ENCODE results near the gene TBC1D13.
"Not testable (repeated sequence)": the region's sequence is repeated elsewhere in the genome, so short reads cannot be mapped to it uniquely, and the experiment has no call there.

TBC1D13 gene

DNA sequence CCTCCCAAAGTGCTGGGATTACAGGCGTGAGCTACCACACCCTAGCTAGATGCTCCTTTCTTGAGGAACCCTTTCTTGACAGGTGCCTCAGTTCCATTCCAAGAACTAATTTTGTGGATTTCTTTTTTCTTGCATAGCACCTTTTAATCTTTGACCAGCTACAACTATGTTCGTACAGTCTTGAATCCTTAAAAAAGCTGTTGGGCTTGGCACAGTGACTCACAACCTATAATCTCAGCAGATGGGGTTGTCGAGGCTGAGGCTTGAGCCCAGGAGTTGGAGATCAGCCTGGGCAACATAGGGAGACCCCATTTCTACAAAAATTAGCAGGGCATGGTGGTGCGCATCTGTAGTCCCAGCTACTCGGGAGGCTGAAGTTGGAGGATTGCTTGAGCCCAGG lies 14.0 kb upstream of the TBC1D13 start:
- Mint-ChIP-seq H3K4me3 (peak overlapping the region in 1 of 2 donors; percentile 12), H3K27ac (peak overlapping the region in 1 of 2 donors; percentile 29), H3K27me3 (no peaks in the 10 kb centered on the region), H3K9me3 (peaks cover 0 to 10% of the 10 kb centered on the region in 2 donors), H3K4me1 (peaks cover 22% of the 10 kb centered on the region)
- no peak for DNase-seq
- ATAC-seq = no peak

DNA sequence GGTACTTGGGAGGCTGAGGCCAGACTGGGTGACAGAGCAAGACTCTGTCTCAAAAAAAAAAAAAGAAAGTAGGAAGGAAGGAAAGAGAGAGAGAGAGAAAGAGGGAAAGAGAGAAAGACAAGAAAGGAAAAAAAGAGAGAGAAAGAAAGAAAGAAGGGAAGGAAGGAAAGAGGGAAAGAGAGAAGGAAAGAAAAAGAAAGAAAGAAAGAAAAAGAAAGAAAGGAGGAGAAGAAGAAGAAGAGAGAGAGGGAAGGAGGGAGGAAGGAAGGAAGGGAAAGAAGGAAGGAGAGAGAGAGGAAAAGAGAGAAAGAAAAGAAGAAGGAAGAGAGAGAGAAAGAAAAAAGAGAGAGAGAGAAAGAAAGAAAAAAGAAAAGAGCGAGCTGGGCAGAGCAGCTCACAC lies 12.2 kb upstream of the TBC1D13 start:
- peaks cover 19% of the 10 kb centered on the region for H3K4me1 Mint-ChIP-seq
- no peaks in the 10 kb centered on the region for H3K27me3 Mint-ChIP-seq
- peaks cover 0 to 10% of the 10 kb centered on the region in 2 donors for H3K9me3 Mint-ChIP-seq
- DNase-seq (no peak), ATAC-seq (no peak)
- H3K4me3 Mint-ChIP-seq = no peak overlapping the region
- H3K27ac Mint-ChIP-seq = peak overlapping the region in 1 of 2 donors; percentile 79

DNA sequence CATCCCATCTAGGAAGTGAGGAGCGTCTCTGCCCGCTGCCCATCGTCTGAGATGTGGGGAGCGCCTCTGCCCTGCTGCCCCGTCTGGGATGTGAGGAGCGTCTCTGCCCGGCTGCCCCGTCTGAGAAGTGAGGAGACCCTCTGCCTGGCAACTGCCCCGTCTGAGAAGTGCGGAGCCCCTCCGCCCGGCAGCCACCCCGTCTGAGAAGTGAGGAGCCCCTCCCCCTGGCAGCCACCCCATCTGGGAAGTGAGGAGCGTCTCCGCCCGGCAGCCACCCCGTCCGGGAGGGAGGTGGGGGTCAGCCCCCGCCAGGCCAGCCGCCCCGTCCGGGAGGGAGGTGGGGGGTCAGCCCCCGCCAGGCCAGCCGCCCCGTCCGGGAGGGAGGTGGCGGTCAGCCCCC lies 7.0 kb upstream of the TBC1D13 start:
- not testable (repeated sequence) for H3K27me3 Mint-ChIP-seq, DNase-seq, H3K27ac Mint-ChIP-seq, H3K9me3 Mint-ChIP-seq, H3K4me3 Mint-ChIP-seq, ATAC-seq
- peaks cover 10% of the 10 kb centered on the region for H3K4me1 Mint-ChIP-seq

DNA sequence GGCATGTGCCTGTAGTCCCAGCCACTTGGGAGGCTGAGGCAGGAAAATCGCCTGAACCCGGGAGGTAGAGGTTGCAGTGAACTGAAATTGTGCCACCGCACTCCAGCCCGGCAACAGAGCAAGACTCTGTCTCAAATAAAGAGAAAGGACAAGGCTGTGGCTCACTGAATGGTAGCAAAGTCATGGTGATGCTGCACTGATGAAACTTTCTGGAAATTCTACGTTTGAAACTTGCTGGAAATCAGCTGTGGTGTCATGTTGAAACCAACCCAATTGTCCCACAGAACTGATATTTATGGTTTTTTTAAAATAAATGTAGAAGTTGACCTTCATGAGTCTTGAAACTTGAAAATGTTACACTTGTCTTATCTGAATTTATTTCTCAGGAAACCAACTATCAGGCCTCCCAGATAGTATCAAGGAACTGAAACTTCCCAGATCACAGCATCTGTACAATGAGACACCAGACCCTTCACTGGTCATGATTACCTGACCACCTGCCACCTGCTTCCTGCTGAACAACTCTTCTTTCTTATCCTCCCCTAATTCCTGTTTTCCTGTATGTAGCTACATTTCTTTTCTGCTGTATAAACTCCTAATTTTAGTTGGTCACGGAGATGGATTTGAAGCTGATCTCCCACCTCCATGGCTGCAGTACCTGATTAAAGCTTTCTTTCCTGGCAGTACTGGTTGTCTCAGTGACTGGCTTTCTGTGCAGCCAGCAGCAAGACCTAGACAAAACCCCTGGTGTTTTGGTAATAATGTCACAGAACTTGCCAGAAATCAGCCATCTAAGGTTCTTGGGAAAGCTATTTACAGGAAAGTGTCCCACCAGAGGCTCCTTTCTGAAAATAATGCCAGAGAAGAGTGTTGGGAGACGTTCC lies 5.6 kb upstream of the TBC1D13 start:
- ATAC-seq (no peak), DNase-seq (no peak)
- no peaks in the 10 kb centered on the region for H3K27me3 Mint-ChIP-seq
- H3K9me3 Mint-ChIP-seq = no peaks in the 10 kb centered on the region
- H3K27ac Mint-ChIP-seq = no peak overlapping the region
- no peak overlapping the region for H3K4me3 Mint-ChIP-seq
- H3K4me1 Mint-ChIP-seq = peaks cover 11% of the 10 kb centered on the region

DNA sequence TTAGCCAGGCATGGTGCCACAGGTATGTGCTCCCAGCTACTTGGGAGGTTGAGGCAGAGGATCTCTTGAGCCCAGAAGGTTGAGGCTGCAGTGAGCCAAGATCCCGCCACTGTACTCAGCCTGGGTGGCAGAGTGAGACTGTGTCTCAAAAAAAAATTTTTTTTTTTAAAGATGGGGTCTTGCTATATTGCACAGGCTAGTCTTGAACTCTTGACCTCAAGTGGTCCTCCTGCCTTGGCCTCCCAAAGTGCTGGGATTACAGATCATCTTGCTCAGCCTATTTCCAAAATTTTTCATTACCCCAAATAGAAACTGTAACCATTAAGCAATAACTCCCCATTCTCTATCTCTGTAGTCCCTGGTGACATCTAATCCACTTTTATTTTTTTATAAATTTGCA lies 4.4 kb upstream of the TBC1D13 start:
- DNase-seq = no peak
- ATAC-seq = no peak
- no peaks in the 10 kb centered on the region for H3K27me3 Mint-ChIP-seq
- H3K9me3 Mint-ChIP-seq = no peaks in the 10 kb centered on the region
- H3K4me1 Mint-ChIP-seq = peaks cover 16% of the 10 kb centered on the region
- H3K27ac Mint-ChIP-seq = no peak overlapping the region
- H3K4me3 Mint-ChIP-seq = no peak overlapping the region

DNA sequence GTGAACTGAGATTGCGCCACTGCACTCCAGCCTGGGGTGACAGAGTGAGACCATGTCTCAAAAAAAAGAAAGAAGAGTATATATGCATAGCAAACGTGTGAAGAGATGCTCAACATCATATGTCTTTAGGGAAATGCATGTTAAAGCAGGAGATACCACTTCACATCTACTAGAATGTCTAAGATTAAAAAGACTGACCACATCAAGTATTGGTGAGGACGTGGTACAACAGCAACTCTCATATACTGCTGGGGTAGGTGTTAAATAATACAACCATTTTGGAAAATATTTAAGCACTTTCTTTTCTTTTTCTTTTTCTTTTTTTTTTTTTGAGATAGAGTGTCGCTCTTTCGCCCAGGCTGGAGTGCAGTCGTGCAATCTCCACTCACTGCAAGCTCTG lies 1.6 kb upstream of the TBC1D13 start:
- H3K27me3 Mint-ChIP-seq = no peaks in the 10 kb centered on the region
- no peak overlapping the region for H3K27ac Mint-ChIP-seq
- ATAC-seq (no peak), DNase-seq (no peak)
- H3K4me1 Mint-ChIP-seq = peaks cover 32% of the 10 kb centered on the region
- no peak overlapping the region for H3K4me3 Mint-ChIP-seq
- H3K9me3 Mint-ChIP-seq = no peaks in the 10 kb centered on the region

DNA sequence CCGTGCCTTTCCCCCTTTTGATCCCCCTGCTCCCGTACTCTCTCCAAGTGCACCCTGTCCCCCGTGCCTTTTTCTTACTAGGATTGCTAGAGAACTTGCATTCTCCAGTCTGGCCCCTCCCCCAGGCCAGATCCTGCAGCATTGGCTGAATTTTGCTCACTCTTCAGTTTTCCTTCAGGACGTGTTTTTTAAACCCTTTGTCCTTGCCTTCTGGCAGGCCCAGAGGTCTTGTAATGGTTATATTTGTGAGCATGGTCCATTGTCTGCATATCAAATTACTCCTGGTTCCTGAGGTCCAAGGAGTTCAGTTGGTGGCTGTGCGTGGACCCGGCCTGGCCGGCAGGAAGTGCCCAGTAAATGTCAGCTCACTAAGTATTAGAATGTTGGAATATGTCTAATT lies 606 bp downstream of the TBC1D13 start:
- Mint-ChIP-seq H3K4me1 (peaks cover 34% of the 10 kb centered on the region), H3K9me3 (no peaks in the 10 kb centered on the region), H3K27me3 (no peaks in the 10 kb centered on the region), H3K4me3 (peak overlapping the region; percentile 99), H3K27ac (peak overlapping the region; percentile 96 to 98)
- DNase-seq (no peak), ATAC-seq (no peak)

DNA sequence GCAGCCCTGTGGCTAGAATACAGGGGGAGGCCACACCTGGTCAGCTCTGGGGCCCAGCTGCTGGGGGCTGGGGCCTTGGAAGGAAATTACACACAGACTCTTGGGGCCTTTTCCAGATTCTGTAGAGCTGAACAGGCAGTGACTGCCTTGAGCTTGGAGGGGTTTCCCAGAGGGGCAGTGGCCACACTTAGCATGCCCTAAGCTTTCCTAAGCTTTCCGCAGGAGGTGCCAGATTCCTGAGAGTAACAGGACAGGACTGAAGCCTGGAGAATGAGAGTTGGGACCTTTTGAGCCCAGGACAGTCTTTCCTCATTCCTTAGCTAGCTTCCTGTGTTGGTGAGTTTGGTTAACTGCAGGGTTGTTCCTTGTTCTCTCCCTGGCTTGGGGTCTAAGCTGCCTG lies 1.4 kb downstream of the TBC1D13 start:
- ATAC-seq = no peak
- Mint-ChIP-seq H3K9me3 (no peaks in the 10 kb centered on the region), H3K4me1 (peaks cover 35% of the 10 kb centered on the region), H3K27ac (peak overlapping the region in 1 of 2 donors; percentile 98), H3K27me3 (no peaks in the 10 kb centered on the region), H3K4me3 (peak overlapping the region; percentile 99)
- no peak for DNase-seq

DNA sequence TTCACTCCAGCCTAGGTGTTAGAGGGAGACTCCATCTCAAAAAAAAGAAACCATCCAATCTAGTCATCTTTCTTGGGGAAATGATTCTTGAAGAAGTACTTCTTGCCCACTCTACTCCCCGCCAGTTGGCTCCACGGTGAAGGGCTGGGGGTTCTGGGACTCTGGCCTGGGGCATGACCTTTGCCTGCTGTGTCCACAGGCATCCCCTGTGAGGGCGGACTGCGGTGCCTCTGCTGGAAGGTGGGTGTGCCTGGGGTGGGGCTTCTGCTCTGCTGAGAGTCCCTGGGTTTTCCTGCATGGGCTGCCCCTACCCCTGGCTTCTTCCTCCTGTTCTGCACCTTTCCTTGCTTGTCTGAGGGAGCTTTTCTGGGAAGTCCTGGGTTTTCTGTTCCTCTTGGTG lies 3.5 kb downstream of the TBC1D13 start:
- Mint-ChIP-seq H3K4me1 (peaks cover 31% of the 10 kb centered on the region), H3K27ac (peak overlapping the region; percentile 19 to 42), H3K9me3 (no peaks in the 10 kb centered on the region), H3K4me3 (no peak overlapping the region), H3K27me3 (no peaks in the 10 kb centered on the region)
- no peak for DNase-seq
- no peak for ATAC-seq

DNA sequence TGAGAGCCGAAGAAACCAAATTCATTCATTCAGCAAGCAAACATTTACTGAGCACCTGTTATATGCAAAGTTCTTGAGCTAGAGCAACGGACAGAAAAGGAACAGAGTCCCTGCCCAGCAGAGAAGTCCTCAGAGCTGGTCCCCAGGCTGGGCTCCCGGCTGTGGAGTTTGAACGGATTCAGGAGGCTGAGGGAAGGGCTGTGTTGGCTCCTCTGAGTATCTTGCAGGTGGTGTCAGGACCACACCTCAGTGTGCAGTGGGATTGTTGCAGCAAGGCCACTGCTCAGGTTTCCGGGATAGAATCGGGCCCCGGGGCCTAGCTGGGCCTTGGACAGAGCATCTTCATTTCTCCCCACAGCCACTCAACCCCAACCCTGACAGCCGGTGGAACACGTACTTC lies 5.1 kb downstream of the TBC1D13 start:
- no peak for DNase-seq
- ATAC-seq = no peak
- Mint-ChIP-seq H3K9me3 (no peaks in the 10 kb centered on the region), H3K27ac (no peak overlapping the region), H3K4me3 (no peak overlapping the region), H3K4me1 (peaks cover 25% of the 10 kb centered on the region), H3K27me3 (no peaks in the 10 kb centered on the region)

DNA sequence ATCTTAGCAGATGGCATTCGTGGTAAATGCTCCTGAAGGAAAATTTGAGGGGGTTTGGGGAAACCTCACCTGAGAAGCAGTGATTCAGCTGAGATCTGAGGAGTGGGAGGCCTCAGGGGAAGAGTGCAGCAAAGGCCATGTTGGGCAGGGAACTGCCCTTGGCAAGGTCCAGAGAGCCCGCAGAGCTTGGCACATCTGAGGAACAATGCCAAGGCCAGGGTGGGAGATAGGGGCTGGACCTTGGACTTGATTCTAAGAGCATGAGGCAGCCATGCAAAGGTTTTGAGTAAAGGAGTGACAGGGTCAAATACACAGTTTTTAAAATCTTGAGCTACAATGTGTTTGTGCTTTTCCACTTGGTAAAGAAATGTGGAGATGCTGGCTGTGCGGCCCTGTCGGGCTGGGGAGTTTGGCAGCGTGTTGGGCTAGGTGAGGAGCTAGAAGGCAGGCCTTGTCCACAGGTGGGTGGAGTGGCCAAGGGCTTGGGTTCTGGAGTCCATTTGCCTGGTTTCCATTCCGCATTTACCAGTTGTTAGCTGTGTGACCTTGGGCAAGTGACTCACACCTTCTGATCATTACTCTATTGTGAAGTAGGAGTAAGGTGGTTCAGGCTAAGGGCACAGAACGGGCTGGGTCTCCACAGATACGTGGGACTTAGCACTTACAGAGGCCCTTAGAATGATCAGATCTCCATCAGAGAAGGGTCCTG lies 6.1 kb downstream of the TBC1D13 start:
- H3K9me3 Mint-ChIP-seq = no peaks in the 10 kb centered on the region
- ATAC-seq (no peak), DNase-seq (no peak)
- H3K4me3 Mint-ChIP-seq = no peak overlapping the region
- no peaks in the 10 kb centered on the region for H3K27me3 Mint-ChIP-seq
- H3K4me1 Mint-ChIP-seq = peaks cover 20% of the 10 kb centered on the region
- peak overlapping the region in 1 of 2 donors; percentile 81 for H3K27ac Mint-ChIP-seq

DNA sequence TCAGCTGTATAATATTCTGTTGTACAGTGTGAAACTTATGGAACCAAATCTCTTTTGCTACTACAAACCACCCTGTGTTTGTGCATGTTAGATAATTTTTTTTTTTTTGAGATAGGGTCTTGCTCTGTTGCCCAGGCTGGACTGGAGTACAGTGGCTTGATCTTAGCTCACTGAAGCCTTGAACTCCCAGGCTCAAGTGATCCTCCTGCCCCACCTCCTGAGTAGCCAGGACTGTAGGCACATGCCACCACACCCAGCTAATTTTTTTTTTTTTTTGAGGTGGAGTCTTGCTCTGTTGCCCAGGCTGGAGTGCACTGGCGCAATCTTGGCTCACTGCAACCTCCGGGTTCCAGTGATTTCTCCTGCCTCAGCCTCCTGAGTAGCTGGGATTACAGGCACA lies 7.9 kb downstream of the TBC1D13 start:
- not testable (repeated sequence) for H3K9me3 Mint-ChIP-seq

DNA sequence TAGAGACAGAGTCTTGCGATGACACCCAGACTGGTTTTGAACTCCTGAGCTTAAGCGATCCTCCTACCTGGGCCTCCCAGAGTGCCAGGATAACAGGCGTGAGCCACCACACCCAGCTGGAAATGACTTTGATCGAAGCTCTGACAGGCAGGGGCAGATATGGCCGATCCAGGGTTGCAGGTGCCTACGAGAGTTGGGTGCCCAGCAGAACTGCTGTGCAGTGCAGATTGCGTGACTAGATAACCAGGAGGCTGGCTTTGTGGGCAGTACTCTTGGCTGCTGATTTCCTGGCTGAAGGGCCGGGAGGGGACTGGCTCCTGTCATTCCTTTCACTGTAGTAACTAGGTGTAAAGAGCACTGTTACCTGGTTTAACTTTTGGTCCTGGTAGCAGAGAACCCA lies 11.8 kb downstream of the TBC1D13 start:
- Mint-ChIP-seq H3K27ac (no peak overlapping the region), H3K27me3 (no peaks in the 10 kb centered on the region), H3K9me3 (no peaks in the 10 kb centered on the region), H3K4me3 (no peak overlapping the region), H3K4me1 (no peaks in the 10 kb centered on the region)
- DNase-seq = no peak
- no peak for ATAC-seq

More for the DNA sequence above, 7.9 kb downstream of the TBC1D13 start:
- ATAC-seq, H3K4me1 Mint-ChIP-seq, H3K27me3 Mint-ChIP-seq, H3K27ac Mint-ChIP-seq, H3K4me3 Mint-ChIP-seq, DNase-seq: not testable (repeated sequence)

DNA sequence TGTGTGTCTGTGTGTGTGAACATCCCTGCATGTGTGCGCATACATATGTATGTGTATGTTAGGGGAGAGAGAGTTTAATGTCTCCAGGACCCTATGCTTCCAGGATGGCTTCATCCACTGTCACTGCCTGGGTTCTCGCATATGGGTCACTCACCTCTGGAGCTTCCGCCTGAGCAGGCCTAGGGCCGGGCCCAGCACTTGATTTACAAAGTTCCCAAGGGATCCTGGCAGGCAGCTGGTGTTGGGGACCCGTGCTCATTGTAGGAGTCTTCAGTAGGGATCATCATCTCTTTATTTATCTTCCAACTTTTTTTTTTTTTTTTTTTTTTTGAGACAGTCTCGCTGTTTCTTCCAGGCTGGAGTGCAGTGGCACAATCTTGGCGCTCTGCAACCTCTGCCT lies 13.0 kb downstream of the TBC1D13 start:
- ATAC-seq (no peak), DNase-seq (no peak)
- Mint-ChIP-seq H3K4me3 (no peak overlapping the region), H3K27me3 (no peaks in the 10 kb centered on the region), H3K27ac (peak overlapping the region in 1 of 2 donors; percentile 34), H3K9me3 (no peaks in the 10 kb centered on the region), H3K4me1 (no peaks in the 10 kb centered on the region)

DNA sequence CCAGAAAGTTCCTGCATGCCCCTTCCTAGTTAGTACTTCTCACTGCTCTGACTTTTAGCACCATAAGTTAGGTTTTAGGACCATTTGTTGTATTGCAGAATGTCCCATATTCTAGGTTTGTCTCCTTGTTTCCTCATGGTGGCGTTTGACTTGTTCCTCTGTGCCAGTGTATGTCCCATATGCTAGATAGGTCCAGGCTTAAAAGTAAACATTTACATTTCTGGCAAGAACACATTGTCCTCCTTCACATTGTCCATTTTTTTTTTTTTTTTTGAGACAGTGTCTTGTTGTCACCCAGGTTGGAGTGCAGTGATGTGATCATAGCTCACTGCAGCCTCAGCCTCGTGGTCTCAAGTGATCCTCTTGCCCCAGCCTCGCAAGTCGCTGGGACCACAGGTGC lies 15.4 kb downstream of the TBC1D13 start:
- no peaks in the 10 kb centered on the region for H3K27me3 Mint-ChIP-seq
- no peaks in the 10 kb centered on the region for H3K9me3 Mint-ChIP-seq
- no peak overlapping the region for H3K4me3 Mint-ChIP-seq
- ATAC-seq = no peak
- H3K27ac Mint-ChIP-seq = no peak overlapping the region
- DNase-seq = no peak
- H3K4me1 Mint-ChIP-seq = no peaks in the 10 kb centered on the region

DNA sequence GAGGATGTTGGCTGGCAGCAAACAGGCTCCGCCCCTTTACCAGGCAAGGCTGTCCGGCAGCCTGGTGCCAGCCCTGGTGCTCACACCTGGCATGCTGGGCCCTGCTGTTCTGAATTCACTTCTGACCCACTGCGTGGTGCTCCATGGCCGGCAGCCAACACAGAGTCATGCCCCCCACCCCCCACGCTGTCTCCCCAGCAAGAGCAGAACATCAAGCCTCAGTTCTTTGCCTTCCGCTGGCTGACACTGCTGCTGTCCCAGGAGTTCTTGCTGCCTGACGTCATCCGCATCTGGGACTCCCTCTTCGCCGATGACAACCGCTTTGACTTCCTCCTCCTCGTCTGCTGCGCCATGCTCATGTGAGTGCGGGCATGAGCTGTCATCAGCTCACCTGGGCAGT lies 18.6 kb downstream of the TBC1D13 start:
- Mint-ChIP-seq H3K4me3 (no peak overlapping the region), H3K27me3 (no peaks in the 10 kb centered on the region), H3K9me3 (no peaks in the 10 kb centered on the region), H3K27ac (no peak overlapping the region), H3K4me1 (no peaks in the 10 kb centered on the region)
- no peak for ATAC-seq
- no peak for DNase-seq

Data from stimulated activated naive CD8-positive, alpha-beta T cell treated with anti-CD3 and anti-CD28 coated beads, Interleukin-15, amount 100 ng/mL, for 72 hours (primary cell).